HG02938 (cell line): ENCODE results near the gene ZHX3.

ENCODE experiments used
- ATAC-seq: cut with Tn5 transposase; IDR thresholded peaks from one replicate; pipeline ENCODE4 v1.9.1; 2021; ENCODE audit warnings: mild to moderate bottlenecking, moderate library complexity; ENCODE audit not compliant: unreplicated experiment

Gene ZHX3

DNA sequence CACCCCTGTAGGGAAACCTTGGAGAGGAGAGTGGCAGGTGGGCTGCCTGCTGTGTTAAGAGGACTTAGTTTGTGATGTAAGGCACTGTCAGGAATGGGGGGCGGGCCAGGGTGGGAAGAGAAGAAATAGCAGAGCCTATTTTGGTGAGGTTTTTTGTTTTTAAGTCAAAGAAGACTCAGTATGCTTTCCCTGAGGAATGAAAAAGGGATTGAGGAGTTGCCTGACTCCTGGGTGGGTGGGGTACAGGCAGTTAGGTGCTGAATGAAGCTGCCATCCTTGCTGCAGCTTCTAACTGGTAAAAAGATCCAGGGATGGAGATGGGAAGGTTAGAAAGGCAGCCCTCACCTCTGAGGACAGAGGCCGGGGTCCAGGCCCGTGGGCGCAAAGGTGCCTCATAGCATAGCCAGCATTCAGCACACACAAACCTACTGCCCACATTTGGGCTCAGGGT, 142.3 kb downstream of the ZHX3 start:
- ATAC-seq, result no peak

DNA sequence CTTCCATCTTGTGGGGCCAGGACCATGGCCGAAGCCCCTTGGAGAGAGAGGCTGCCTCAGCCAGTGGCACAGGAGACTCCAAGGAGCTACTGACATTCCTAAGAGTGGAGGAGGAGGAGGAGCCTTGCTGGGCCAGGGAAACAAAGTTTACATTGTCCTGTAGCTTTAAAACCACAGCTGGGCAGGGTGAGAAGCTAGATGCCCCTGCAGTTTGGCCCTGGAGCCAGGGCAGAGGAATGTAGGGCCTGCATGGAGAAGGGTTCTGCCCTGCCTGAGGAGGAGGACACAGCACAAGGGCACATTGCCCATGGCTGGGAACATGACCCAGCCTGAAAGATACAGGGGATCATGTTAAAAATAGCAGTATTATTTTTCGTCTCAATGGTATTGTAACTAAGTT, 142.7 kb downstream of the ZHX3 start:
- no peak for ATAC-seq

DNA sequence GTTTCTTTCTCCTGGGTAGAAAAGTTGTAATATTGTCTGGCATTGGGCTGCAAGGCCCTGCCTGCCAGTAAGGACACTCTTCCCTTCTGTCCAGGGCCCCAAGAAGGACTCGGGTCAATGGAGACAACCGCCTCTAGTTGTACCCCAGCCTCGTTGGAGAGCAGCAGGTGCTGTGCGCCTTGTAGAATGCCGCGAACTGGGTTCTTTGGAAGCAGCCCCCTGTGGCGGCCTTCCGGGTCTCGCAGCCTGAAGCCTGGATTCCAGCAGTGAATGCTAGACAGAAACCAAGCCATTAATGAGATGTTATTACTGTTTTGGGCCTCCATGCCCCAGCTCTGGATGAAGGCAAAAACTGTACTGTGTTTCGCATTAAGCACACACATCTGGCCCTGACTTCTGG, 143.2 kb downstream of the ZHX3 start:
- no peak for ATAC-seq

DNA sequence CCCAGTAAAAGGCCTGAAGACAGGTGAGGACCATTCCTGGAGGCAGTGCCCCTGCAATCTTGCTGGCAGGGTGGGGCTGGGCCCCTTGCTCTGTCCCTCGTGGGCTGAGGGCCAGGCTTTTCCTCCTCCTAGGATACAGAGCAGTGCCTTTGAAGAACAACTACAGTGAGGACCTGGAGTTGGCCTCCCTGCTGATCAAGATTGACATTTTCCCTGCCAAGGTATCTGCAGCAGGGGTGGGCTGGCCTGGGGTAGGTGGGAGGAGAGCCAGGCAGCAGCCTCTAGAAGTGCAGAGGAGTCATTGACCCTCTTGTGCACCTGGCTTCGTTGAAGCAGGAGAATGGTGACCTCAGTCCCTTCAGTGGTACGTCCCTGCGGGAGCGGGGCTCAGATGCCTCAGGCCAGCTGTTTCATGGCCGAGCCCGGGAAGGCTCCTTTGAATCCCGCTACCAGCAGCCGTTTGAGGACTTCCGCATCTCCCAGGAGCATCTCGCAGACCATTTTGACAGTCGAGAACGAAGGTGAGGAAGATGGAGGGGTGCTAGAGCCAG, 143.7 kb downstream of the ZHX3 start:
- ATAC-seq, result no peak

DNA sequence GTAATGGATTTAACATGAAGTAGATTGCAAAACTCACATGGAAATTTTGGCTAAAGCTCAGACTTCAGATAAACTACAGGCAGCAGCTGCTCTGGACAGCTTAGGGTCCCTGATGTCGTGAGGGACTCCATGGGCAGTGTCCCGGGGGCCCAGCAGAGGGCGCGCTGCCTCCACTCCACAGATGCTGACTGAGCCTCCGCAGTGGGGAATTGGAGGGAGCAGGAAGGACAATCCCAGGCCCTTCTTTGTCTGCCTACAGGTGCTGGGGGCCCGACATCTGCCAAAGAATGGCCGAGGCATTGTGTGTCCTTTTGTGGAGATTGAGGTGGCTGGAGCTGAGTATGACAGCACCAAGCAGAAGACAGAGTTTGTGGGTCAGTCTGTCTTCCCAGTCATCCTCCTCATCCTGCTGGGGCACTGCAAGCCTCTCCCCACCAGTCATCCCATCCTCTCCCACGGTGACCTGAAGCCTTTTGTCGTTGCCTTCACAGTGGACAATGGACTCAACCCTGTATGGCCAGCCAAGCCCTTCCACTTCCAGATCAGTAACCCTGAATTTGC, 144.3 kb downstream of the ZHX3 start:
- peak; percentile 58 for ATAC-seq

DNA sequence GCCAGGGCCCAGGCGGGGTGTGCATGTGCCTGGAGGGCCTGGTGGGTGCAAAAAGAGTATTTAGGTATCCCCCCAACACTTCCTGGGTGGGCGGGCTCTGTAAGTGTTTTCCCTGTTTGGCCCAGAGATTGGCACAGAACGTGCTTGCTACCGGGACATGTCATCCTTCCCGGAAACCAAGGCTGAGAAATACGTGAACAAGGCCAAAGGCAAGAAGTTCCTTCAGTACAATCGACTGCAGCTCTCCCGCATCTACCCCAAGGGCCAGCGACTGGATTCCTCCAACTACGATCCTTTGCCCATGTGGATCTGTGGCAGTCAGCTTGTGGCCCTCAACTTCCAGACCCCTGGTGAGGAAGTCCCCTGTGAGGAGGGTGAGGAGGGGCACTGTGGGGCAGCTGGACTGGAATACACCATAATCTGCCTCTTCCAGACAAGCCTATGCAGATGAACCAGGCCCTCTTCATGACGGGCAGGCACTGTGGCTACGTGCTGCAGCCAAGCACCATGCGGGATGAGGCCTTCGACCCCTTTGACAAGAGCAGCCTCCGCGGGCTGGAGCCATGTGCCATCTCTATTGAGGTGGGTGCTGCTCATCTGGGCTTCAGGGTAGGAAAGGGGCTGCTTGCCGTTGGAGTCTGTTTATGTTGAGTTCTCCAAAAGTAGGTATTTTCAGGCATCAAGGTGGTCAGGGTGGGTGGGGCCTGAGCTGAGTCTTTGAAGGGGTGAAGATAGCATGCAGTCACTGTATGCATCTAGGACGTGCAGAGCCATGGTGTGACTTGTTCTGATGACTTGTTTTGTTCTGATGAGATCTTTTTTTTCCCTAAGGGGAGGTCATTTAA, 145.0 kb downstream of the ZHX3 start:
- peak; percentile 22 for ATAC-seq

DNA sequence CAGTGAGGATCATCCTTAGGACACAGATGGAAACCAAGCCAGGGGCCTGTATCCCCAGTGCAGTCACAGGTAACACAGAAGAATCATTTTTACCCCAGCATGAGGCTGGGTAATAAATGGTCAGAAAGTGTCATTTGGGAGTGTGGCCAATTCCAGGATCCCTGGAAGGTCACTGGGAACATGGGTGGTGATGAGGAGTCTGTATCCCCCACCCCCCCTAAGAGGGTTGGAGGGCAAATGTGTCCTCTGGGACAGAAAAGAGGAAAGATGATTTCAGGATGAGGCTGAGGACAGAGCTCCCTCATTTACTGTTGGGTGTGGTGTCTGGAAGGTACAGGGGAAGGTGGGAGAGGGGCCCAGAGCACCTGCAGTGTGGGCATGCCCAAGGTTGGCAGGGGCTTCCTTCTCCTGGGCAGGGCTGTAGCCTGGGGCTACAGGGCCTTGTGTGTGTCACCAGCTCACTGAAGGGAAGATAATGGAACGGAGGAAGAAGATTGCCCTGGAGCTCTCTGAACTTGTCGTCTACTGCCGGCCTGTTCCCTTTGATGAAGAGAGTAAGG, 145.7 kb downstream of the ZHX3 start:
- ATAC-seq, result no peak

DNA sequence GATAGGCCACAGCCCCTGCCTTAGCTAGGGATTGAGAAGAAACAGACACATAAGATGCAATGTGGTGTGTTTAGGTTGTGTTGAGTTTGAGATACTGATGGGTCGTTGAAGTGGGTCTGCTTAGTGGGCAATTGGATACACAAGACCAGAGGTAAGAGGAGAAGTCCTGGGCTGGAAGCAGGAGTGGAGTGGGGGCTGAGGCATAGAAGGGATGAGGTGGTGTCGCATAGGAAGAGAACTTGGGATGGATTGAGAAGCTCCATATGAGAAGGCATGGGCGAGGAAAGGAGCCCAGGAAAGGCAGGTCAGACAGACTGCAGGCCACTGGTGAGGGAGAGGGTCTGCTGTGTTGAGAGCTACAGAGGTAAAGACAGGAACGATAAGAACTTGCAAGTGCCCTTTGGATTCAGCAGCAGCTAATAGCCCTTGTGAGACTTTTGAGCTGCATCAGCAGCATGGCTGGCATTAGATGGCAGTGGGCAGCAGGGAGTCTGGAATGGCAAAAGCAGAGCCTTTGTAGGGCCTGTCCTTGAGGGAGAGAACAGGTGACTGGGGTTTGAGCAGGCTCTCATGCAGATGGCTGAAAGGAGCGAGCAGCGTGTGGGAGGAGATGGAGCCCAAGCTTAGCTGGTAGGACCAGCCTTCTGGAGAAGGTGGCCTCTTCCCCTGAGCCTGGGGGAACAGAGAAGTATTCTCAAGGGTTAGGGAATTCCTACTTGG, 147.0 kb downstream of the ZHX3 start:
- ATAC-seq, result no peak

DNA sequence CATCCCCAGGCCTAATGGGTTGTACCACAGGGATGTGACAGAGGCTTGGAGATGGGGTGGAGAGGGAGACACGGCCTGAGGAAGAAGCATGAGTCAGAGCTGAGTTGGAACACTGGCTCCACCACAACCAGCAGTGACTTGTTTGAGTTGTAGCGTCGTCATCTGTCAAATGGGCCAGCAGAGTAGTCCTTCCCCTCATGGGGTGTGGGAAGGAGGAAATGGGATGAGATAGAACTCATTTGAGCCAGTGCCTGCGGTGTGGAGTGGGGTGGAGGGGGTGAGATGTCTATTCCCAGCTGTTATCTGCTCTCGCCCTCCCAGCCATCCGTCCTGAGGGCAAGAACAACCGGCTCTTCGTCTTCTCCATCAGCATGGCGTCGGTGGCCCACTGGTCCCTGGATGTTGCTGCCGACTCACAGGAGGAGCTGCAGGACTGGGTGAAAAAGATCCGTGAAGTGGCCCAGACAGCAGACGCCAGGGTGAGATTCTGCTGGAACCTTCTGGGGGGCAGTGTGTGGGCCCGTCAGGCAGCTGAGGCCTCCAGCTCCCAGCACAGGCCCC, 147.7 kb downstream of the ZHX3 start:
- no peak for ATAC-seq

DNA sequence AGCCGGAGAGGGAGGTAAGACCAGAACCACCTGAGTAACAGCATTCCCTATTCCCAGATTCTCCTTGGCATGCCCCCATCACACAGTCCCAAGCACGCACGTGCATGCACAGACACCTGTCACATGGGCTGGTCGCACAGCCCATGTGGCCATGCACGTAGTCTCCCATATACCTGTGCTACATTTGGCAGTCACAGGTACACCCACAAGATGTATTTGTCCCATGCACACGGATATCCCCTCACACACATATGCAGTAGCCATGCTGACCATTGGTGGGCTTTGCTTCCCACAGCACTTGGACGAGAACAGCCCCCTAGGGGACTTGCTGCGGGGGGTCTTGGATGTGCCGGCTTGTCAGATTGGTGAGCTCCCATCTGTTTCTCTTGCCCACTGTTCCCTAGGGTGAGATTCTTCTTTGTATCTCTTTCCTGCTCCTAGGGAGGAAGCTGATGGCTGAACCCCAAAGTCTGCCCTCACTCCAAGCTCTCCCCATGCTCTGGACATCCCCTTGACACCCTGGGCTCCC, 148.3 kb downstream of the ZHX3 start:
- ATAC-seq, result no peak

DNA sequence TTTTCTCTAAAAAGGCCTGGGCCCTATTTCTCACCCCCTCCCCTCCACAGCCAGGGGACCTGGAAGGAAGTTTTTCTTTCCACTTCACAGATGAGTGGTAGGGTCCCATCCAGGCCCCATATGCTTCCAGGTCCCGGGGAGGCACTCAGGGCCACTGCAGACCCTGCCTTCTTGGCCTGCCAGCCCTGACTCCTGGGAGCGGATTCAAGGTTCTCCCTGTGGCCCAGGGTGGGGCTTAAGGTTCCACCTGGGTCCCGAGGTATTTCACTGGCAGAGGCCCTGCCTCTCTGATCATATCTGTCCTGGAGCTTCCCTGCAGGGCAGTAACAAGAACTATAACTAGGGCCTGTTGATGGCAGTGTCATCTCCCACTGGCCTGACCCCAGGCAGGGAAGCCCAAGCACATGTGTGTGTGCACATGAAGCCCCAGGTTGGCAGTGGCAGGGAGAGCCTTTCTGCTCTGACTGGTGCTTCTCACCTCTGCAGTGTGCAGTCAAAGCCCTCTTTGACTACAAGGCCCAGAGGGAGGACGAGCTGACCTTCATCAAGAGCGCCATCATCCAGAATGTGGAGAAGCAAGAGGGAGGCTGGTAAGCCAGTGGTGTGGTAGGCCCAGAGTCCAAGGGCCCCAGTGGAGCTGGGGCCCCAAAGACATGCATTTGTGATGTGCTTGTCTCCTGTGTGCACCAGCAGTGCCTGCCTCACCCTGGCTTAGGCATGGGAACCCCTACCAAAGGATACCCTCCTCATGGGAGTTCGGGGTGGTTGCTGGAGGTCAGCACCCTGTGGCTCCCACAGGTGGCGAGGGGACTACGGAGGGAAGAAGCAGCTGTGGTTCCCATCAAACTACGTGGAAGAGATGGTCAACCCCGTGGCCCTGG, 149.0 kb downstream of the ZHX3 start:
- no peak for ATAC-seq

DNA sequence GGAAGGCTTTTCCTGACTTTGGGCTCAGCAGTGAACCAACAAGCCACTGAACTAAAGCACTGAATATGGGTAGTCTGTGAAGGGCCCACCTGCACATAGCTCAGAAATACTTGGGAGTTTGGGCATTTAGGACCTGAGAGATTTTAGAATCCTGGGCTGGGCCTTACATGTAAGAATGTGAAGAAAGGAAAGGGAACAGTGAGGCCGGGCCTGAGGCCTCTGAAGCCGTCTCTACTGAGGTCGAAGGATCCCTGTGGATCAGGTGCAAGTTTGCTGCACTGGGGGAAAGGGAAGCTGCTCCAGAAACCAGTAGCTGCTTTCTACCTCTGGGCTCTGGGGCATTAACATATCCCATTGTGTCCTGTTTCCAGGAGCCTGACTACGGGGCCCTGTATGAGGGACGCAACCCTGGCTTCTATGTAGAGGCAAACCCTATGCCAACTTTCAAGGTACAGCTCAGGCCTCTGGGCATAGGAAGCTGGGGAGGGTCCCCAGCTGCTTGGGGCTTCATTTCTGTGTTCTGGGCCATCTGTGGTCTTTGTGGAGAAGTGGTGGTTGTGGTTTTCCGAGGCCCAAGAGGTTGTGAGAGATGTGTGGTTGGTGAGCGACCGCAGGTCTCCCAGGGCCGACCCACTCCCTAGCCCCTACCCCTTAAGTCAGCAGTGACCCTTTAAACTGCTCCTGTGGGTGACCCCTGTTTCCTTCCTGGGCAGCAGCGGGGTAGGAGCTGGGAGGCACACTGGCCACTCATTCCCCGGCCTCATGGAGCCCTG, 149.9 kb downstream of the ZHX3 start:
- no peak for ATAC-seq

DNA sequence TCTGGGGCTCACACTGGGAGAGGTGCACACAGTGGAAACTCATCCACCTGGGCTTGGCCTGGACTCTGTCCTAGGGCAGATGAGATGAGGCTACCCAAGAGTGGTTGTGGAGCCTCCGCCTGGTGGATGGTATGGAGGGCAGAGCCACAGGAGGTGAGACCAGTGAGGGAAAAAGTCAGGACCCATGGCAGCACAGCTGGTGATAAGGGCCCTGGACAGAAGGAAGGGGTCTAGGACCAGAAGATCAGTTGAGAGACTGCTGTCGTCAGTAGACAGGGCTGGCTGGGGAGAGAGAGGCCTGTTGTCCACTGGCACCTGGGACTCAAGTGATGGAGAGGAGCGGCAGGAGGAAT, 150.4 kb downstream of the ZHX3 start:
- no peak for ATAC-seq

DNA sequence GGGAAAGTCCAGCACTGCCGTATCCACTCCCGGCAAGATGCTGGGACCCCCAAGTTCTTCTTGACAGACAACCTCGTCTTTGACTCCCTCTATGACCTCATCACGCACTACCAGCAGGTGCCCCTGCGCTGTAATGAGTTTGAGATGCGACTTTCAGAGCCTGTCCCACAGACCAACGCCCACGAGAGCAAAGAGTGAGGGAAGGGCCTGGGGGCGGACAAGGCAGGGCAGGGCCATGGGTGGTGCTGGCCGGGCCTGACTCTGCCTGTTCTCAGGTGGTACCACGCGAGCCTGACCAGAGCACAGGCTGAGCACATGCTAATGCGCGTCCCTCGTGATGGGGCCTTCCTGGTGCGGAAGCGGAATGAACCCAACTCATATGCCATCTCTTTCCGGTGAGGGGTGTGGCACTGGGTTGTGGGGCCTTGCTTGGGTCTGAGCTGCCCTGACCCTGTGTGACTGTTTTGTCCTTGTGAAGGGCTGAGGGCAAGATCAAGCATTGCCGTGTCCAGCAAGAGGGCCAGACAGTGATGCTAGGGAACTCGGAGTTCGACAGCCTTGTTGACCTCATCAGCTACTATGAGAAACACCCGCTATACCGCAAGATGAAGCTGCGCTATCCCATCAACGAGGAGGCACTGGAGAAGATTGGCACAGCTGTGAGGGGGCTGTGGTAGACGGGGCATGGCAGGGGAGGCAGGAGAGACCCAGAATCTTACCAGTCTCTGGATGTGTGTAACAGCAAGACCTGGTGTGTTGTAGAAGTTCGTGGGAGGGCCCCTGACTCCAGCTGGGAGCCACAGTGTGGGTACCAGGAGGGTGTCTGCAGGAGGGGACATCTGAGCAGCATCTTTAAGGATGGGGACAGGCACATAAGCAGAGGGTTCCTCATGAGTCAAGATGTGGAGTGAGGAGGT, 151.1 kb downstream of the ZHX3 start:
- no peak for ATAC-seq

DNA sequence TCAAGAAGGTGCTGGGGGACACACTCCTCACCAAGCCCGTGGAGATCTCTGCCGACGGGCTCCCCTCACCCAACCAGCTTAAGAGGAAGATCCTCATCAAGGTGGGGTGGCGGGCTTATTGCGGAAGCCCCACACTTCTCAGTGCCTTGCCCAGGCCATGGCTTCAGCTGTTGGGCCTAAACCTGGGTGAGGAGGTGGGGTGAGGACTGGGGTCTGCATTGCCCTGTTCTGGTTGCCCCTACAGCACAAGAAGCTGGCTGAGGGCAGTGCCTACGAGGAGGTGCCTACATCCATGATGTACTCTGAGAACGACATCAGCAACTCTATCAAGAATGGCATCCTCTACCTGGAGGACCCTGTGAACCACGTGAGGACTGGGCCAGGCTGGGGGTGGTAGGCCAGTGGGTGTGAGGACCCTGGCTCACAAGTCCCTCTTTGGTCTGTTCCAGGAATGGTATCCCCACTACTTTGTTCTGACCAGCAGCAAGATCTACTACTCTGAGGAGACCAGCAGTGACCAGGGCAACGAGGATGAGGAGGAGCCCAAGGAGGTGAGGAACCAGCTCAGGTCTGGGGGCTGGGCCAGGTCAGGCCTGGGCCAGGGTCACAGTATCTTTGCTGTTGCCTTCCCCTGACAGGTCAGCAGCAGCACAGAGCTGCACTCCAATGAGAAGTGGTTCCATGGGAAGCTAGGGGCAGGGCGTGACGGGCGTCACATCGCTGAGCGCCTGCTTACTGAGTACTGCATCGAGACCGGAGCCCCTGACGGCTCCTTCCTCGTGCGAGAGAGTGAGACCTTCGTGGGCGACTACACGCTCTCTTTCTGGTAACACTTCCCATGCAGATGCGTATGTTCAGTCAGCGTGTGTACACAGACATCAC, 152.3 kb downstream of the ZHX3 start:
- ATAC-seq, result no peak

DNA sequence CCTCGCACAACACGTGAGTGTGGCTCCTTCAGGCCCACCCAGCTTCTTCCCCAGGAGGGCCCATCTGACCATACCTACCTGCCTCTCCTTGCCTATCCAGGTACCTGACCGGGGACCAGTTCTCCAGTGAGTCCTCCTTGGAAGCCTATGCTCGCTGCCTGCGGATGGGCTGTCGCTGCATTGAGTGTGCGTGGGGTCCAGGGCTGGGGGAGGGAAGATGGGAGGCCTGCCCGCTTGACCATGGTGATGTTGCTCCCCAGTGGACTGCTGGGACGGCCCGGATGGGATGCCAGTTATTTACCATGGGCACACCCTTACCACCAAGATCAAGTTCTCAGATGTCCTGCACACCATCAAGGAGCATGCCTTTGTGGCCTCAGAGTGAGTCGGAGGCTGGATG, 153.7 kb downstream of the ZHX3 start:
- no peak for ATAC-seq

DNA sequence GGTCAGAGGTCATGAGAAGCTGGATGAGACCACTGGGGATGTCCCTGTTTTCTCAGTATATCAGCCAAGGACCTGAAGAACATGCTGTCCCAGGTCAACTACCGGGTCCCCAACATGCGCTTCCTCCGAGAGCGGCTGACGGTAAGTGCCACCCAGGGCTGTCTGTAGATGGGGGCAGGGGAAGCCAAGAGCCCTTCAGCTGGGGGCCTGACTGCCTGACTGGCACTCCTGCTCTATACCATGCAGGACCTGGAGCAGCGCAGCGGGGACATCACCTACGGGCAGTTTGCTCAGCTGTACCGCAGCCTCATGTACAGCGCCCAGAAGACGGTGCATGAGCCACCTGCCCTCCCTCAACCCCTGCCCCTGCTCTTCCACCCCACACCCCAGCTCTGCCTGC, 155.1 kb downstream of the ZHX3 start:
- no peak for ATAC-seq
